ENCODE measurements around the gene FBXO21. TPM values are rescaled to one million over a fixed set of nuclear protein-coding genes. Genes with fewer than 3 reads are reported as not detected.
A peak's percentile ranks its signal among the peaks of the same experiment; 100 is the strongest.
"Not testable (repeated sequence)": the region's sequence is repeated elsewhere in the genome, so short reads cannot be mapped to it uniquely, and the experiment has no call there.

Gene FBXO21
- polyA plus RNA-seq, 1 donor (not counting 4 experiments of a cell fraction or from before 2014, with no cell fraction given), result 21.9 TPM

GRCh38 chr12:117202033-117202432 lies 11.8 kb upstream of the FBXO21 start:
- H3K9me1 ChIP-seq (ENCODE audit: control insufficient read depth, extremely low read depth, insufficient read depth, low read length), result no peaks in the 10 kb centered on the region
- no peak overlapping the region for H3K9ac ChIP-seq (ENCODE audit: control insufficient read depth, extremely low read depth, insufficient read depth, low read length)
- peaks cover 3% of the 10 kb centered on the region for H3K4me1 ChIP-seq (ENCODE audit: control insufficient read depth, extremely low read depth, insufficient read depth, low read length)
- no peaks in the 10 kb centered on the region for H3K79me2 ChIP-seq (ENCODE audit: control insufficient read depth, insufficient read depth, low read length)
- no peak overlapping the region for H3K4me2 ChIP-seq (ENCODE audit: control insufficient read depth, extremely low read depth, insufficient read depth, low read depth, low read length)
- no peaks in the 10 kb centered on the region for H3K27me3 ChIP-seq (ENCODE audit: control insufficient read depth, extremely low read depth, insufficient read depth, low read length)
- H3K9me3 ChIP-seq (ENCODE audit: control insufficient read depth, low read depth, low read length), result peaks cover 2% of the 10 kb centered on the region
- FAIRE-seq, result no peak
- no peak overlapping the region for H2AFZ ChIP-seq (ENCODE audit: control insufficient read depth, low read length)
- dilution Hi-C loops (cut with MboI; ENCODE audit: extremely low pct_ligation_motif_present, low sequenced_read_pairs), result no loop called here
- no peaks in the 10 kb centered on the region for H3K36me3 ChIP-seq (ENCODE audit: control insufficient read depth in 2 of 2, extremely low read depth in 1 of 2, insufficient read depth in 2 of 2, low read length in 2 of 2)
- TF ChIP-seq CTCF (optimal IDR thresholded peaks at IDR 0.05 in 1 of 3, IDR thresholded peaks at IDR 0.05 in 1 of 3, conservative IDR thresholded peaks at IDR 0.05 in 1 of 3; ENCODE audit: extremely low read depth in 1 of 3, insufficient read depth in 2 of 3, low read length in 3 of 3) (no peak), EZH2 (IDR thresholded peaks at IDR 0.05; ENCODE audit: low read length) (no peak)
- H3K27ac ChIP-seq (ENCODE audit: control insufficient read depth, insufficient read depth, low read length), result no peak overlapping the region
- no peak overlapping the region for H3K4me3 ChIP-seq (ENCODE audit: control insufficient read depth in 2 of 3, extremely low read depth in 1 of 3, insufficient read depth in 2 of 3, low read depth in 1 of 3, low read length in 3 of 3)
- H4K20me1 ChIP-seq (ENCODE audit: control insufficient read depth, extremely low read depth, insufficient read depth, low read length), result no peaks in the 10 kb centered on the region
- no peak for DNase-seq (ENCODE audit: low read depth, low spot score)

- H4K20me1 ChIP-seq (ENCODE audit: control insufficient read depth, extremely low read depth, insufficient read depth, low read length); H3K9me3 ChIP-seq (ENCODE audit: control insufficient read depth, low read depth, low read length); H2AFZ ChIP-seq (ENCODE audit: control insufficient read depth, low read length); H3K27me3 ChIP-seq (ENCODE audit: control insufficient read depth, extremely low read depth, insufficient read depth, low read length); H3K9me1 ChIP-seq (ENCODE audit: control insufficient read depth, extremely low read depth, insufficient read depth, low read length); H3K36me3 ChIP-seq (ENCODE audit: control insufficient read depth in 2 of 2, extremely low read depth in 1 of 2, insufficient read depth in 2 of 2, low read length in 2 of 2); H3K9ac ChIP-seq (ENCODE audit: control insufficient read depth, extremely low read depth, insufficient read depth, low read length); H3K4me3 ChIP-seq (ENCODE audit: control insufficient read depth in 2 of 3, extremely low read depth in 1 of 3, insufficient read depth in 2 of 3, low read depth in 1 of 3, low read length in 3 of 3); H3K4me2 ChIP-seq (ENCODE audit: control insufficient read depth, extremely low read depth, insufficient read depth, low read depth, low read length); H3K79me2 ChIP-seq (ENCODE audit: control insufficient read depth, insufficient read depth, low read length); dilution Hi-C loops (cut with MboI; ENCODE audit: extremely low pct_ligation_motif_present, low sequenced_read_pairs); H3K27ac ChIP-seq (ENCODE audit: control insufficient read depth, insufficient read depth, low read length); FAIRE-seq; DNase-seq (ENCODE audit: low read depth, low spot score); H3K4me1 ChIP-seq (ENCODE audit: control insufficient read depth, extremely low read depth, insufficient read depth, low read length): not testable (repeated sequence)
These were observed 9.9 kb upstream of the FBXO21 start for GRCh38 chr12:117199956-117200744.

DNA sequence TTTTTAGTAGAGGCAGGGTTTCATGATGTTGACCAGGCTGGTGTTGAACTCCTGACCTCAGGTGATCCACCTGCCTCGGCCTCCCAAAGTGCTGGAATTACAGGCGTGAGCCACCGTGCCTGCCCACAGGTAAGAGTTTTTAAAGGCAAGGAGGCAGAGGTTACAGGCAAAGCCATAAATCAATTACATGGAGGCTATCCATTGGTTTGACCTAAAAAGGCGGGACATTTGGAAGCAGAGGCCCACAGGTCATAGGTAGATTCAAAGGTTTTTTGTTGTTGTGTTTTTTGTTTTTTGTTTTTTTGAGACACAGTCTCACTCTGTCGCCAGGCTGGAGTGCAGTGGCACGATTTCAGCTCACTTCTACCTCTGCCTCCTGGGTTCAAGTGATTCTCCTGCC lies 6.1 kb upstream of the FBXO21 start:
- H3K4me2 ChIP-seq (ENCODE audit: control insufficient read depth, extremely low read depth, insufficient read depth, low read depth, low read length); dilution Hi-C loops (cut with MboI; ENCODE audit: extremely low pct_ligation_motif_present, low sequenced_read_pairs); H2AFZ ChIP-seq (ENCODE audit: control insufficient read depth, low read length); H3K79me2 ChIP-seq (ENCODE audit: control insufficient read depth, insufficient read depth, low read length); DNase-seq (ENCODE audit: low read depth, low spot score); H3K27ac ChIP-seq (ENCODE audit: control insufficient read depth, insufficient read depth, low read length); H3K4me3 ChIP-seq (ENCODE audit: control insufficient read depth in 2 of 3, extremely low read depth in 1 of 3, insufficient read depth in 2 of 3, low read depth in 1 of 3, low read length in 3 of 3); H3K9me1 ChIP-seq (ENCODE audit: control insufficient read depth, extremely low read depth, insufficient read depth, low read length); H3K9me3 ChIP-seq (ENCODE audit: control insufficient read depth, low read depth, low read length); H3K9ac ChIP-seq (ENCODE audit: control insufficient read depth, extremely low read depth, insufficient read depth, low read length); H4K20me1 ChIP-seq (ENCODE audit: control insufficient read depth, extremely low read depth, insufficient read depth, low read length); H3K4me1 ChIP-seq (ENCODE audit: control insufficient read depth, extremely low read depth, insufficient read depth, low read length); H3K27me3 ChIP-seq (ENCODE audit: control insufficient read depth, extremely low read depth, insufficient read depth, low read length); FAIRE-seq; H3K36me3 ChIP-seq (ENCODE audit: control insufficient read depth in 2 of 2, extremely low read depth in 1 of 2, insufficient read depth in 2 of 2, low read length in 2 of 2): not testable (repeated sequence)

DNA sequence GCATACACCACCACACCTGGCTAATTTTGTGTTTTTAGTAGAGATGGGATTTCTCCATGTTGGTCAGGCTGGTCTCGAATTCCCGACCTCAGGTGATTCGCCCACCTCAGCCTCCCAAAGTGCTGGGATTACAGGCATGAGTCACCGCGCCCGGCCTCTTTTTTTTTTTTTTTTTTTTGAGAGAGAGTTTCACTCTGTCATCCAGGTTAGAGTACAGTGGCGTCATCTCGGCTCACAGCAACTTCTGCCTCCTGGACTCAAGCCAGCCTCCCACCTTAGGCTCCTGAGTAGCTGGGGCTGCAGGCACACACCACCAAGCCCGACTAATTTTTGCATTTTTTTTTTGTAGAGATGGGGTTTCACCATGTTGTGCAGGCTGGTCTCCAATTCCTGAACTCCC lies 4.8 kb upstream of the FBXO21 start:
- DNase-seq (ENCODE audit: low read depth, low spot score); FAIRE-seq: not testable (repeated sequence)

More for the DNA sequence above, 4.8 kb upstream of the FBXO21 start:
- H3K9me3 ChIP-seq (ENCODE audit: control insufficient read depth, low read depth, low read length); H4K20me1 ChIP-seq (ENCODE audit: control insufficient read depth, extremely low read depth, insufficient read depth, low read length); H3K79me2 ChIP-seq (ENCODE audit: control insufficient read depth, insufficient read depth, low read length); H3K4me1 ChIP-seq (ENCODE audit: control insufficient read depth, extremely low read depth, insufficient read depth, low read length); H3K27me3 ChIP-seq (ENCODE audit: control insufficient read depth, extremely low read depth, insufficient read depth, low read length); H3K36me3 ChIP-seq (ENCODE audit: control insufficient read depth in 2 of 2, extremely low read depth in 1 of 2, insufficient read depth in 2 of 2, low read length in 2 of 2); H3K9me1 ChIP-seq (ENCODE audit: control insufficient read depth, extremely low read depth, insufficient read depth, low read length); H3K4me3 ChIP-seq (ENCODE audit: control insufficient read depth in 2 of 3, extremely low read depth in 1 of 3, insufficient read depth in 2 of 3, low read depth in 1 of 3, low read length in 3 of 3); H3K27ac ChIP-seq (ENCODE audit: control insufficient read depth, insufficient read depth, low read length); dilution Hi-C loops (cut with MboI; ENCODE audit: extremely low pct_ligation_motif_present, low sequenced_read_pairs); H3K9ac ChIP-seq (ENCODE audit: control insufficient read depth, extremely low read depth, insufficient read depth, low read length); H2AFZ ChIP-seq (ENCODE audit: control insufficient read depth, low read length): not testable (repeated sequence)
- peak overlapping the region; percentile 32 for H3K4me2 ChIP-seq (ENCODE audit: control insufficient read depth, extremely low read depth, insufficient read depth, low read depth, low read length)
